ENCODE results near the gene OCRL. TPM values are rescaled to one million over a fixed set of nuclear protein-coding genes. Genes with fewer than 3 reads are reported as not detected.

The OCRL gene
- total RNA-seq, 1 experiment from 2014 or later = 19.4 TPM

GRCh38 chrX:129525162-129525561, 14.9 kb upstream of the OCRL start:
- Histone ChIP-seq H4K20me1 (ENCODE audit: low read length) (no peaks in the 10 kb centered on the region), H3K36me3 (ENCODE audit: low read depth, low read length) (no peaks in the 10 kb centered on the region), H3K4me3 (ENCODE audit: low read length) (no peak overlapping the region), H3K9me3 (ENCODE audit: low read length) (no peaks in the 10 kb centered on the region), H3K4me2 (ENCODE audit: low read length) (no peak overlapping the region), H3K9ac (ENCODE audit: low read length) (no peak overlapping the region), H3K4me1 (ENCODE audit: insufficient read depth, low read length) (no peaks in the 10 kb centered on the region), H3K9me2 (replicated peaks; ENCODE audit: low read length) (no peaks in the 10 kb centered on the region), H3K79me2 (ENCODE audit: low read length) (peaks cover 19% of the 10 kb centered on the region), H2AFZ (ENCODE audit: low read length) (no peak overlapping the region), H3K27me3 (ENCODE audit: low read length) (no peaks in the 10 kb centered on the region), H3K27ac (ENCODE audit: low read length) (no peak overlapping the region), H3F3A (ENCODE audit: low read length, unreplicated experiment) (peaks cover 4% of the 10 kb centered on the region)
- ATAC-seq (0 out of 2 replicates have a peak, but pooled peaks have one; percentile 6), DNase-seq (peak; percentile 5)
- intact Hi-C loops (cut with micrococcal nuclease) = loop anchor here (2.0 kb wide), 1 partner anchor 32 kb away; no protein-coding TSS in a partner anchor
- ChIA-PET POLR2A (ENCODE audit: unreplicated experiment) (no interaction called here), CTCF (no interaction called here)
- no TSS peak for BruUV-seq (replicated peaks)
- TF ChIP-seq, protein P1, sequence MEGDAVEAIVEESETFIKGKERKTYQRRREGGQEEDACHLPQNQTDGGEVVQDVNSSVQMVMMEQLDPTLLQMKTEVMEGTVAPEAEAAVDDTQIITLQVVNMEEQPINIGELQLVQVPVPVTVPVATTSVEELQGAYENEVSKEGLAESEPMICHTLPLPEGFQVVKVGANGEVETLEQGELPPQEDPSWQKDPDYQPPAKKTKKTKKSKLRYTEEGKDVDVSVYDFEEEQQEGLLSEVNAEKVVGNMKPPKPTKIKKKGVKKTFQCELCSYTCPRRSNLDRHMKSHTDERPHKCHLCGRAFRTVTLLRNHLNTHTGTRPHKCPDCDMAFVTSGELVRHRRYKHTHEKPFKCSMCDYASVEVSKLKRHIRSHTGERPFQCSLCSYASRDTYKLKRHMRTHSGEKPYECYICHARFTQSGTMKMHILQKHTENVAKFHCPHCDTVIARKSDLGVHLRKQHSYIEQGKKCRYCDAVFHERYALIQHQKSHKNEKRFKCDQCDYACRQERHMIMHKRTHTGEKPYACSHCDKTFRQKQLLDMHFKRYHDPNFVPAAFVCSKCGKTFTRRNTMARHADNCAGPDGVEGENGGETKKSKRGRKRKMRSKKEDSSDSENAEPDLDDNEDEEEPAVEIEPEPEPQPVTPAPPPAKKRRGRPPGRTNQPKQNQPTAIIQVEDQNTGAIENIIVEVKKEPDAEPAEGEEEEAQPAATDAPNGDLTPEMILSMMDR (conservative IDR thresholded peaks at IDR 0.05; ENCODE audit: low read depth, low read length) = no peak
- TF ChIP-seq EZH2 (IDR thresholded peaks at IDR 0.05; ENCODE audit: low read length, unreplicated experiment) (no peak), EZH2phosphoT487 (IDR thresholded peaks at IDR 0.05; ENCODE audit: borderline replicate concordance, low read length) (no peak)

DNA sequence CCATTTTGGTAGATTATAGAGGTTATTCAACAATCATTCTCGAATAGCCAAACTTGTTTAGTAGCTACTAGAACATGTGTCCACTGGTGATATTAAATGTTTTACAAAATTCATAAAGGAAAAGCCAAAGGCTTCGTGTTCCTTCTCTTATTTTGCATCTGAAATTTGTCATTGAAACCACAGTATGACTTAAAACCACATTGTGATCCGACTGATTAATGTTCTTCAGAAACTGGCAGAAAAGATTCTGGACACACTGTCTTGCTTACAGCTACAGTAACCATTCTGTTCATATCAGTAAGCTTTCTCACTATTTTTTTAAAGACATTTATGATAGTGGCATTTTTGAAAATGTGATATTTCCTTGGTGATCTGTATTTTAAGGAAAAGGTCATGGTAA, 14.2 kb upstream of the OCRL start:
- BruUV-seq (replicated peaks) = no TSS peak
- Histone ChIP-seq H2AFZ (ENCODE audit: low read length) (no peak overlapping the region), H3K4me1 (ENCODE audit: insufficient read depth, low read length) (no peaks in the 10 kb centered on the region), H3K79me2 (ENCODE audit: low read length) (peaks cover 12% of the 10 kb centered on the region), H3F3A (ENCODE audit: low read length, unreplicated experiment) (peaks cover 4% of the 10 kb centered on the region), H4K20me1 (ENCODE audit: low read length) (no peaks in the 10 kb centered on the region), H3K9me2 (replicated peaks; ENCODE audit: low read length) (no peaks in the 10 kb centered on the region), H3K27me3 (ENCODE audit: low read length) (no peaks in the 10 kb centered on the region), H3K27ac (ENCODE audit: low read length) (no peak overlapping the region), H3K4me2 (ENCODE audit: low read length) (no peak overlapping the region), H3K9ac (ENCODE audit: low read length) (no peak overlapping the region), H3K4me3 (ENCODE audit: low read length) (no peak overlapping the region), H3K36me3 (ENCODE audit: low read depth, low read length) (no peaks in the 10 kb centered on the region), H3K9me3 (ENCODE audit: low read length) (no peaks in the 10 kb centered on the region)
- no peak for TF ChIP-seq EZH2 (IDR thresholded peaks at IDR 0.05; ENCODE audit: low read length, unreplicated experiment)
- TF ChIP-seq, protein P1 (conservative IDR thresholded peaks at IDR 0.05; ENCODE audit: low read depth, low read length) = no peak
- TF ChIP-seq EZH2phosphoT487 (IDR thresholded peaks at IDR 0.05; ENCODE audit: borderline replicate concordance, low read length) = no peak
- ChIA-PET POLR2A (ENCODE audit: unreplicated experiment) (no interaction called here), CTCF (no interaction called here)
- intact Hi-C loops (cut with micrococcal nuclease) = loop anchor here (2.0 kb wide), 1 partner anchor 33 kb away; no protein-coding TSS in a partner anchor
- no peak for ATAC-seq
- no peak for DNase-seq

DNA sequence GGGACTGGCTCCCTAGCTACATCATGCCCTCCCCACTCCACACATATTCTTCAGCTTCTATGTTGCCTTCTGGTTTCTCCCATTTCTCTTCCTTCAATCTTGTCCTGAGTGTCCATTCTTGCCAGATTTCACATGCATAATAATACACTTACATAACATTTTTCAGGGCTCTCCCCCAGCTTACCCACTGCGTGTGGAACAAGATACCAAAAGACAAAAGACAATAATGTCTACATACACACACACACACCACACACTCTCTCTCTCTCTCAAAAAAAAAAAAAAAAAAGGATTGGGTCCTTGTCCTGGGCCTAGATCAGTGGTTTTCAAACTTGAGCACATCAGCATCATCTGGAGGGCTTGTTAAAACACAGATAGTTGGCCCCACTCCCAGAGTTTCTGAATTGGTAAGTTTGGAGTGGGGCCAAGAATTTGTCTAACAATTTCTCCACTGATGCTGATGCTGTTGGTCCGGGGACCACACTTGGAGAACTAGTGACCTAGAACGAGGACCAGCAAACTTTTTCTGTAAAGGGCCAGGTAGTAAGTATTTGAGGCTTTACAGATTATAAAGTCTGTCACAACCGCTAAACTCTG, 10.3 kb upstream of the OCRL start:
- H3K36me3 ChIP-seq (ENCODE audit: low read depth, low read length) = no peaks in the 10 kb centered on the region
- no peaks in the 10 kb centered on the region for H3K4me1 ChIP-seq (ENCODE audit: insufficient read depth, low read length)
- ATAC-seq (no peak), DNase-seq (peak; percentile 19)
- CTCF ChIA-PET = no interaction called here
- no peak overlapping the region for H3K27ac ChIP-seq (ENCODE audit: low read length)
- H3K4me2 ChIP-seq (ENCODE audit: low read length) = no peak overlapping the region
- no peaks in the 10 kb centered on the region for H3K9me3 ChIP-seq (ENCODE audit: low read length)
- no peaks in the 10 kb centered on the region for H3K27me3 ChIP-seq (ENCODE audit: low read length)
- intact Hi-C loops (cut with micrococcal nuclease) = no loop called here
- BruUV-seq (replicated peaks) = no TSS peak
- TF ChIP-seq EZH2phosphoT487 (IDR thresholded peaks at IDR 0.05; ENCODE audit: borderline replicate concordance, low read length) = no peak
- TF ChIP-seq EZH2 (IDR thresholded peaks at IDR 0.05; ENCODE audit: low read length, unreplicated experiment) = no peak
- TF ChIP-seq, protein P1 (conservative IDR thresholded peaks at IDR 0.05; ENCODE audit: low read depth, low read length) = no peak
- no peaks in the 10 kb centered on the region for H4K20me1 ChIP-seq (ENCODE audit: low read length)
- H3F3A ChIP-seq (ENCODE audit: low read length, unreplicated experiment) = no peaks in the 10 kb centered on the region
- no peak overlapping the region for H3K4me3 ChIP-seq (ENCODE audit: low read length)
- no peaks in the 10 kb centered on the region for H3K79me2 ChIP-seq (ENCODE audit: low read length)
- H2AFZ ChIP-seq (ENCODE audit: low read length) = no peak overlapping the region
- H3K9ac ChIP-seq (ENCODE audit: low read length) = no peak overlapping the region
- POLR2A ChIA-PET (ENCODE audit: unreplicated experiment) = no interaction called here
- H3K9me2 ChIP-seq (replicated peaks; ENCODE audit: low read length) = no peaks in the 10 kb centered on the region
